GM10847 (cell line): ENCODE results near the gene UNC79.

ENCODE experiments used
- POLR2A ChIP-seq: IDR thresholded peaks from 2 replicates; pipeline ENCODE4 v1.6.1; 2011; ENCODE audit not compliant: insufficient read length; ENCODE audit errors: extremely low read depth

The UNC79 gene

DNA sequence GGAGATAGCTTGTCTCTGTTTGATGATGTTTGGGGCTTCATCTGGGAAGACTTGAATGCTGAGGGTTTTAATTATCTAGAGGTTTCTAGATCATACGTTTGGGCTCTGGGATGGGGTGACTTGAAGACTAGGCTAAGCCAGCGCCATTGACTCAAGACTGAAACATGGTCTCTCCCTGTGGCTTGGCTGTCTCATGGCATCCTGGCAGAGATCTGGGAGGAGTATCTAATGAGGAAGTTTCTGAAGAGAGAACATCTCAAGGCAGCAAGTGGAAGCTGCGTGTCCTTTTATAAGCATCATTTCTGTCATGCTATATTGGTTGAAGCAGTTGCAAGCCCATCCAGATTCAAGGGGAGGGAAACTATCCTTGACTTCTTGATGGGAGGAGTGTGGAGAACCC is 104.8 kb downstream of the UNC79 start:
- TF ChIP-seq POLR2A, result no peak

DNA sequence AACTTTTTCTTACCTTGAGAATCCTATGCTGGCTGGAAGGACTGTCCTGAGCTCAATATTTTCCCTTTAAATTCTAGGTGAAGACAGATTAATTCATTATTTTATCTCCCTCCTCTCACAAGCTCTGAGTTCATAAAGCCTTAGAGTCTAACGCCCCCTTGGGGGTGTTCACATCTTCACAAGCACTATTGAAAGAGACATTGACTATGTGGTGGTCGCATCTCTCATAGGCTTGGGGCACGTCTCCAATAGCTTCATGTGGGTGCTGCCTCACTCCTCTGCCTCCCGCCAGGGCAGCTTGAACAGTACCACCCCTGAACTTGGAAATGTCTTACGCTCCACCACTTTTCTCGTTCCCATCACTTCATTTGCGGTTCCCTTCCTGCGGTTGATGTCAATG is 106.2 kb downstream of the UNC79 start:
- TF ChIP-seq POLR2A, result no peak

DNA sequence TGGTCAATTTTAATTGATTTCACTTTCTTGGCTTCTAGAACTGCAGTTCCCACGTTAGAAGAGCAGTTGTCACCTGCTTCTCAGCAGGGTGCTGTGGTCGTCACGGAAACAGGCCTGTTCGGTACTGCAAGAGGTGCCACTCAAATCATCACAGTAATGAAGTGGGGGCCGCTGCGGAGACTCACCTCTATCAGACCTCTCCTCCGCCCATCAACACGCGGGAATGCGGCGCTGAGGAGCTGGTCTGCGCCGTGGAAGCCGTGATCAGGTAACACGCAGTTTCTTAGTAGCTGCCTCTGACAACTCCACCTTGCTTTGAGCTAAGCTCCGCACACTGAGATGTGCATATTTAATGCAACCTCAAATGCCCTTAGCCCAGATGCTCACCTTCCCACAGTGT is 107.2 kb downstream of the UNC79 start:
- TF ChIP-seq POLR2A, result no peak

- no peak for TF ChIP-seq POLR2A
Observed at GRCh38 chr14:93538413-93538812, 107.7 kb downstream of the UNC79 start.

- no peak for TF ChIP-seq POLR2A
Observed at GRCh38 chr14:93540235-93540634, 109.5 kb downstream of the UNC79 start.

DNA sequence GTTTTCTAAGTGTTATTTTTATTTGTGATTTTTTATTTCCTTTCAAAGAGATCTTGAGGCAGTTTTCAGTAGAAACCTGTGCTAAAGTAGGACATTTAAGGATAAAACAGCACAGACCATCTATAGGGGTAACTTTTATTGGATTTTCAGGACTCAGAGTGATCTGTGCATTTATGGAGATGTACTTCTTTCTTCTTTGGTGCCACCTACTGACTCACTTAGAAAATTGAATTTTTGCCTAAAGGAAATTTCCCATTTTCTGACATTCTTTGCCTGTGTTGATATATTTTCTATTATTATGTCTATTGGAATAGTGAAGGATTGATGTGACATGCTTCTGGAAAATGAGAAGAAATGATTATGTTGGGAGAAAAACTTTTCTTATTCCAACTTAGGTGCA is 113.0 kb downstream of the UNC79 start:
- TF ChIP-seq POLR2A, result no peak

GRCh38 chr14:93544212-93544611 is 113.5 kb downstream of the UNC79 start:
- no peak for TF ChIP-seq POLR2A

DNA sequence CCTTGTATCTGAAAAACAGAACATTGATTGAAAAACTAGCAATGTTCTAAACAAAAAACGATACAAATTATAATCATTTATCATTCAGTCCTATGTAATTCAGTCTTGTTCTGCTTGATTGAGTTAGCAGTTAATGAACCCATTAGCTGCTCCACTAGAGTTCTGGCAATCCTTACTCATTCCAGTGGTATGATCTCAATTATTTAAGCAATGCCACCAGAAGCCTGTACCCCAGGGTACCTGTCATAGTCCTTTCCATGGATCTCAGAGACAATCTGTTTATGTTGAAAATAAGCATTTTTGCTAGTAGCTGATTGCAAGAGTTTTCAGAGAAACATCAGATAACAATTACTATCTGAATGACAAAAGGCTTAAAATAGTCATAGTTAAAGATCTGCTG is 115.9 kb downstream of the UNC79 start:
- no peak for TF ChIP-seq POLR2A

- TF ChIP-seq POLR2A, result no peak
Observed at GRCh38 chr14:93548102-93548843, 117.5 kb downstream of the UNC79 start.

- TF ChIP-seq POLR2A, result no peak
Observed at GRCh38 chr14:93549595-93549994, 118.9 kb downstream of the UNC79 start.

DNA sequence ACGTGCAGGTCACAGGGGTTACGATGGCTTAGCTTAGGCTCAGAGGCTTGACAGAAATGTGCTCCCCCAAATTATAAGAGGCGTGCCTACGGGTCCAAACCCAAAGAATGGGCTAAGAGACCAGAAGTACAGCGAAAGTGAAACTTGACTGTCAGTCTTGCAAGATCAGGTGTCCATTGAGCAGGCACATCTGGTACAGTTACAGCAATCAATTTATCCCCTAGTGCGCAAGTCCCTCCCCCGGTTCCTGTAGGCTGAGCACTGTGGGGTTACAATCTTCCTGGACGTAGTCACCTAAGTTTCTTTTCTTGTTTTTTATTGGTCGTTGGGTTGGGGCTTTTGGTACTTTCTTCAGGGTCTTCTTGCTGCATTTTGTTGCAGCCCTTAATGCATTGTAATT is 134.2 kb downstream of the UNC79 start:
- no peak for TF ChIP-seq POLR2A

GRCh38 chr14:93566065-93566693 is 135.4 kb downstream of the UNC79 start:
- no peak for TF ChIP-seq POLR2A

GRCh38 chr14:93571275-93571674 is 140.5 kb downstream of the UNC79 start:
- no peak for TF ChIP-seq POLR2A

GRCh38 chr14:93579178-93579577 is 148.4 kb downstream of the UNC79 start:
- TF ChIP-seq POLR2A, result no peak

DNA sequence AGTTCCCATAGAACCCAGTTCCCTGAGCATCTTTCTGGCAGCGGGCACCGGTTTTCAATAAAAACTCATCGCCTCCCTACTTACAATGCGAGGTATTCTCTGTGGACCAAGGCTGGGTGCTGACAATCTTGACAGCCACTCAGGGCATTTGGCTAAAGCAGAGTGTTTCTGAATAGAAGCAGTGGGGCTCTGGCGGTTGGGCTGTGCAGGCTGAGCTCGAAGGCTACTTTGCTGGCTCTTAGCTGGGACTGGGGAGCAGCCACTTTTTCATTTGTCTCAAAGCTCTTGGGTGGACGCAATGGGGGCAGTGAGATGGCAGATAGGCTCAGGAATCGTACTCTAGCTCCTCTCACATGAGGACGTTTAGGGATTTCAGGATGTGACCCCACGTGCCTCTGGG is 151.8 kb downstream of the UNC79 start:
- no peak for TF ChIP-seq POLR2A

DNA sequence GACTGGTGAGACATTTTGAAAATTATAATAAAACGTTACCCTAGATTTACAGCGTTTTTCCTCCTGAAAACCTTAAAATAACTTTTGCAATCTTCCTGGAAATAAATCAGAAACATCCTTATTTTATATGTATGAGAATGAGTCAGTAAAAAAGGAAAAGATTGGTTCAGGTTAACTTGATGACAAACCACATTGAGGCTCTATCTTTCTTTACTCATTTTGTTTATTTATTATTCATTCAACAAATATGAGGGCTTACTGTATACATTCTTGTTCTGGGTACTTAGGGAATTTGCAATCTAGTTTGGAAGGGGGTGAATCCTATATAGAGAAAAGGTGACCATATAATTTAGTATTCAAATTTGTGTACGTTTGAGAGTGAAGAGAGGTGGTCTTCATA is 156.6 kb downstream of the UNC79 start:
- no peak for TF ChIP-seq POLR2A

GRCh38 chr14:93591506-93591905 is 160.8 kb downstream of the UNC79 start:
- no peak for TF ChIP-seq POLR2A
